ENCODE results near the gene CDK17. TPM values are rescaled to one million over a fixed set of nuclear protein-coding genes. Genes with fewer than 3 reads are reported as not detected.

CDK17 gene
- total and polyA plus RNA-seq, 11 donors: 6.7 to 31.7 (median 22.9) TPM

DNA sequence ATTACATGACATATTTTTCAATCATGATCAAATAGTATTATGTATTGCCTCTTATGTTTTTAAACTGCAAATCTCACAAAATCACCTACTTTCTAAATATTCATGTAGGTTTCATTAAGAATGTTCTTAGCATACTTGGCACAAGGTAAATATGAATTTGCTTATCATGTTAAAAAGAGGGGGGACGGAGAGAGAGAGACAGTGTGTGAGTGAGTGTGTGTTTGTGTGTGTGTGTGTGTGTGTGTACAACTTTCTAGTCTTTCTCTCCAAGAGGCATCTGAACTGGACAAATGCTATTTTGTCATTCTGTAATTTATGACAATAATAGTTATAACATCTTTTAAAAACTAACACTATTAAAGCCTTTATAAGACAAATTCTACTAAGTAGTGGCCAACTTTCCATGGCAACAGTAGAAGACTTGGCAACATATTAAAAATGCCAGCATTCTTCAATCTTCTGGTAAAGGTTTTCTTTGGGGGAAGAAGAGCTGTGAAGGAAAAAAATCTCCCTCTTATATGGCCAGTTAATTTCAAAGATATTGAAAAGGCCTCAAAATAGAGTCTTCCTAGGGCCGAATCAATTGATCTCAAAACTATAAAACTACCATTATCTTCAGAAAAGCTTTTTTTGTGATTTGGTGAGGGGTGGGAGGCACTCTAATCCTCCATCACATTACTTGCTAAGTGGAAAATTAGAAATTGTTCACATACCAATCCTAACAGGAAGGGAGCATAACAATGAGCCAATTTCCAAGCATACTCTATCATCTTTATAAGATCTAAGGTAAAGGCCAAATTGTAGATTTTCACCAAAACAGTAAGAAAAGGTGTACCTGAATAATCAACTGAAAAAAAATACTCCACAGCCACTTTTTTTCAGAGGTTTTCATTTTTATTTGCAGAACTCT is 28.2 kb downstream of the CDK17 start:
- DNase-seq (no peak), ATAC-seq (no peak)
- Histone ChIP-seq H3K27me3 (no peaks in the 10 kb centered on the region), H3K4me1 (peaks cover 14 to 92% (median 72%) of the 10 kb centered on the region in 12 donors), H3K4me3 (no peak overlapping the region), H3K27ac (peak overlapping the region in 6 of 12 donors; percentile 17 to 56 (median 36)), H3K36me3 (no peaks in the 10 kb centered on the region), H3K9me3 (no peaks in the 10 kb centered on the region)
- intact Hi-C loops (cut with DNase I): no loop called here
- TF ChIP-seq, protein P1, sequence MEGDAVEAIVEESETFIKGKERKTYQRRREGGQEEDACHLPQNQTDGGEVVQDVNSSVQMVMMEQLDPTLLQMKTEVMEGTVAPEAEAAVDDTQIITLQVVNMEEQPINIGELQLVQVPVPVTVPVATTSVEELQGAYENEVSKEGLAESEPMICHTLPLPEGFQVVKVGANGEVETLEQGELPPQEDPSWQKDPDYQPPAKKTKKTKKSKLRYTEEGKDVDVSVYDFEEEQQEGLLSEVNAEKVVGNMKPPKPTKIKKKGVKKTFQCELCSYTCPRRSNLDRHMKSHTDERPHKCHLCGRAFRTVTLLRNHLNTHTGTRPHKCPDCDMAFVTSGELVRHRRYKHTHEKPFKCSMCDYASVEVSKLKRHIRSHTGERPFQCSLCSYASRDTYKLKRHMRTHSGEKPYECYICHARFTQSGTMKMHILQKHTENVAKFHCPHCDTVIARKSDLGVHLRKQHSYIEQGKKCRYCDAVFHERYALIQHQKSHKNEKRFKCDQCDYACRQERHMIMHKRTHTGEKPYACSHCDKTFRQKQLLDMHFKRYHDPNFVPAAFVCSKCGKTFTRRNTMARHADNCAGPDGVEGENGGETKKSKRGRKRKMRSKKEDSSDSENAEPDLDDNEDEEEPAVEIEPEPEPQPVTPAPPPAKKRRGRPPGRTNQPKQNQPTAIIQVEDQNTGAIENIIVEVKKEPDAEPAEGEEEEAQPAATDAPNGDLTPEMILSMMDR (IDR thresholded peaks at IDR 0.05): no peak
- TF ChIP-seq POLR2A (IDR thresholded peaks at IDR 0.05): no peak
- 48 to 61% (median 54%) methylated on average over 2 of the region's 2 CpGs for WGBS, 4 donors

DNA sequence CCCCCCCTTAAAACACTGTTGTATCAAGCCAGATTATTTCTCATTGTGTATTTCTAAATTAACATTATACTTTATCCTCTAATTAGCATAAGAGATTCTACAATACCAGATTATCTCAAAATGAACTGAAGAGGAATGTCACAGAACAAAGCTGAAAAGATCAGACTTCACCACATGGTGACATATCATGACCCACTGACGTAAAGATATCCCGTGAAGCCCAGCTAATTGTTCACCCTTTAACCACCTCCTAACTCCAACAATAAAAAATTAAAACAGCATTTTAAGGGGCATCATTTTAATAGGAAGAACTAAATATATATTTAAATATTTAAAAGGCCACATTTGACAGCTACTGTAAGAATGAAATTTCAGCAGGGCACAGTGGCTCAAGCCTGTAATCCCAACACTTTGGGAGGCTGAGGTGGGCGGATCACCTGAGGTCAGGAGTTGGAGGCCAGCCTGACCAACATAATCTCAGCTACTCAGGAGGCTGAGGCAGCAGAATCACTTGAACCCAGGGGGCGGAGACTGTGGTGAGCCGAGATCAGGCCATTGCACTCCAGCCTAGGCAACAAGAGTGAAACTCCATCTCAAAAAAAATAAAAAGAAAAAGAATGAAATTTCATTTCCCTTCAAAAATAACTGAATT is 29.0 kb downstream of the CDK17 start:
- no peak for ATAC-seq
- DNase-seq: no peak
- Histone ChIP-seq H3K36me3 (no peaks in the 10 kb centered on the region), H3K27ac (peak overlapping the region in 3 of 12 donors; percentile 17 to 56 (median 18)), H3K4me3 (no peak overlapping the region), H3K4me1 (peaks cover 14 to 91% (median 73%) of the 10 kb centered on the region in 12 donors), H3K9me3 (no peaks in the 10 kb centered on the region), H3K27me3 (no peaks in the 10 kb centered on the region)
- TF ChIP-seq, protein P1 (IDR thresholded peaks at IDR 0.05): no peak
- no peak for TF ChIP-seq POLR2A (IDR thresholded peaks at IDR 0.05)
- 63 to 65% (median 64%) methylated on average over 5 of the region's 5 CpGs for WGBS, 4 donors
- intact Hi-C loops (cut with DNase I): no loop called here

DNA sequence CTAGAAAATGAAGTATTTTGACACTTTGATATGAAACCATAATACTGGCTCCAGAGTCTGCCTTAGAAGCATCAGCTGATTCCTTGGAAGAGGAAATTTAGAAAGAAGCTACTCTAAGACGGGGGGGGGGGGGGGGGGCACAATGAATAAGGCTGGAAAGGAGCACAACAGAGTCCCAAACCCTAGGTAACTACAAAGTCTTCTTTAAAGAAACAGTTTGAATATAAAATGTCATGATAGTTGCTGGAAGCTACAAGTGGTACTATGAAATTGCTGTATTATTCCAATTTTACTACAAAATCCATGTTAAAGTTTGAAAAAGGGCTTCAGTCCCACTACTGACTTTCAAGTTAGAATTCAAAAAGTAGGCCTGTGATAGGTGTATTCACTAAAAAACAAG is 31.6 kb downstream of the CDK17 start:
- no peak overlapping the region for H3K4me3 ChIP-seq
- no peaks in the 10 kb centered on the region for H3K9me3 ChIP-seq
- H3K36me3 ChIP-seq: no peaks in the 10 kb centered on the region
- DNase-seq (no peak), ATAC-seq (no peak)
- TF ChIP-seq, protein P1 (IDR thresholded peaks at IDR 0.05): no peak
- no peak for TF ChIP-seq POLR2A (IDR thresholded peaks at IDR 0.05)
- peaks cover 7 to 82% (median 68%) of the 10 kb centered on the region in 12 donors for H3K4me1 ChIP-seq
- no peaks in the 10 kb centered on the region for H3K27me3 ChIP-seq
- WGBS, 4 donors: 0 to 46% (median 36%) methylated on average over 1 of the region's 1 CpG
- intact Hi-C loops (cut with DNase I): no loop called here
- H3K27ac ChIP-seq: peak overlapping the region in 6 of 12 donors; percentile 13 to 55 (median 36)

DNA sequence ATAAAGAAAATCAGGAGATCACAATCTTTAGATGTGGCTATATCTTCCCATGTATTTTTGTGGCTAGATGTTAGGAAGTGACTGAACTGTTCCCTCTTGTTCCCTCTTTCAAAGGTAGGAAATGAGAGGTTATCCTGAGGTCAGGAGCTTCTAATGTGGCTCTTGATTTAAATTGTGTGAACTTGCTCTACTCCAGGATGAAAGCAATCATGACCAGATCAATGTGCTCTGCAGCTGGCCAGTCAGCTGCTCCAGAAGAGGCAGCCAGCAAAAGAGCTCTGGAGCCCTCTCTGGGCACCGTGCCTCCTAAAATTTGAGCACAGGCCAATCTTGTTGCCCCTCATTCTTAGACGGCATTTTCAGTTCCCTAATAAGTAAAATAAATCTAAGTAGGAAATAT is 32.0 kb downstream of the CDK17 start:
- DNase-seq (peak in 2 of 5 donors; percentile 37 to 52), ATAC-seq (peak; percentile 56 to 71 (median 60))
- H3K4me1 ChIP-seq: peaks cover 7 to 81% (median 65%) of the 10 kb centered on the region in 12 donors
- TF ChIP-seq POLR2A (IDR thresholded peaks at IDR 0.05): no peak
- TF ChIP-seq, protein P1 (IDR thresholded peaks at IDR 0.05): no peak
- no peaks in the 10 kb centered on the region for H3K36me3 ChIP-seq
- no peaks in the 10 kb centered on the region for H3K27me3 ChIP-seq
- intact Hi-C loops (cut with DNase I): no loop called here
- H3K9me3 ChIP-seq: no peaks in the 10 kb centered on the region
- 0 to 5% (median 3%) methylated on average over 2 of the region's 2 CpGs for WGBS, 4 donors
- peak overlapping the region in 6 of 12 donors; percentile 13 to 55 (median 36) for H3K27ac ChIP-seq
- H3K4me3 ChIP-seq: no peak overlapping the region
